Activated T-helper 17 cell treated with anti-CD3 and anti-CD28 coated beads, Interleukin-2, amount 50 U/mL, for 72 hours (primary cell): ENCODE results near the gene ACTN4. TPM values are rescaled to one million over a fixed set of nuclear protein-coding genes. Genes with fewer than 3 reads are reported as not detected.
A peak's percentile ranks its signal among the peaks of the same experiment; 100 is the strongest.
"Not testable (repeated sequence)": the region's sequence is repeated elsewhere in the genome, so short reads cannot be mapped to it uniquely, and the experiment has no call there.

Source experiments
- ATAC-seq: fragments of 150-1000 bp; cut with Tn5 transposase; replicated peaks from 2 replicates; pipeline ENCODE4 v1.10.0; 2021; ENCODE audit warnings: mild to moderate bottlenecking, moderate library complexity
- H3K27ac Mint-ChIP-seq: one replicate; pipeline ENCODE4 v1.8.0; 2022; ENCODE audit warnings: mixed read lengths
- H3K27me3 Mint-ChIP-seq: one replicate; pipeline ENCODE4 v1.8.0; 2022; ENCODE audit warnings: mixed read lengths
- H3K36me3 Mint-ChIP-seq: one replicate; pipeline ENCODE4 v1.8.0; 2022; ENCODE audit warnings: low read depth, mild to moderate bottlenecking, mixed read lengths
- H3K4me1 Mint-ChIP-seq: one replicate; pipeline ENCODE4 v1.8.0; 2022; ENCODE audit warnings: mixed read lengths
- H3K4me3 Mint-ChIP-seq: one replicate; pipeline ENCODE4 v1.8.0; 2022; ENCODE audit warnings: mild to moderate bottlenecking, mixed read lengths
- H3K9me3 Mint-ChIP-seq: one replicate; pipeline ENCODE4 v1.8.0; 2022; ENCODE audit warnings: mixed read lengths
- total RNA-seq, 2 donors: library from RNA; stranded (reverse); gene quantifications; one replicate each; pipeline ENCODE4 v1.2.3, GENCODE V29; 2022

ACTN4 gene
- total RNA-seq, 2 donors from 2014 or later: 312 to 393 TPM

DNA sequence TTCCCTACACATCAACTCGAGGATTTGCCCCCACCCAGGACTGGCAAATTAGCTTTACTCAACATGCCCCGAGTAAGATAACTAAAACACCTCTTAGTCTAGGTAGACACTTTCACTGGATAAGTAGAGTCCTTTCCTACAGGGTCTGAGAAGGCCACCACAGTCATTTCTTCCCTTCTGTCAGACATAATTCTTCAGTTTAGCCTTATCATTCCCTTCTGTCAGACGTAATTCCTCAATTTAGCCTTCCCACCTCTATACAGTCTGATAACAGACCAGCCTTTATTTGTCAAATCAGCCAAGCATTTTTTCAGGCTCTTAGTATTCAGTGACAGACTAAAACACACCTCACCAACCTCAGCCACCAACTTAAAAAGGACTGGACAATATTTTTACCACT, 106.3 kb downstream of the ACTN4 start:
- H3K27ac Mint-ChIP-seq, H3K4me3 Mint-ChIP-seq, H3K4me1 Mint-ChIP-seq, H3K27me3 Mint-ChIP-seq, H3K9me3 Mint-ChIP-seq, ATAC-seq, H3K36me3 Mint-ChIP-seq: not testable (repeated sequence)

DNA sequence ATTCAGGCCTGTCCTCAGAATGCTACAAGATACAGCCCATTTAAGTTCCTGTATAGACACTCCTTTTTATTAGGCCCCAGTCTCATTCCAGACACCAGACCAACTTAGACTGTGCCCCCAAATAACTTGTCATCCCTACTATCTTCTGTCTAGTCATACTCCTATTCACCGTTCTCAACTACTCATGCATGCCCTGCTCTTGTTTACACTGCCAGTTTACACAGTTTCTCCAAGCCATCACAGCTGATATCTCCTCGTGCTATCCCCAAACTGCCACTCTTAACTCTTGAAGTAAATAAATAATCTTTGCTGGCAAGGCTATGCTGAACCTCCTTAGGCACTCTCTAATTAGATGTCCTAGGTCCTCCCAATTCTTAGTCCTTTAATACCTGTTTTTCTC, 106.7 kb downstream of the ACTN4 start:
- H3K27me3 Mint-ChIP-seq, H3K4me1 Mint-ChIP-seq, ATAC-seq, H3K36me3 Mint-ChIP-seq, H3K27ac Mint-ChIP-seq, H3K4me3 Mint-ChIP-seq, H3K9me3 Mint-ChIP-seq: not testable (repeated sequence)

DNA sequence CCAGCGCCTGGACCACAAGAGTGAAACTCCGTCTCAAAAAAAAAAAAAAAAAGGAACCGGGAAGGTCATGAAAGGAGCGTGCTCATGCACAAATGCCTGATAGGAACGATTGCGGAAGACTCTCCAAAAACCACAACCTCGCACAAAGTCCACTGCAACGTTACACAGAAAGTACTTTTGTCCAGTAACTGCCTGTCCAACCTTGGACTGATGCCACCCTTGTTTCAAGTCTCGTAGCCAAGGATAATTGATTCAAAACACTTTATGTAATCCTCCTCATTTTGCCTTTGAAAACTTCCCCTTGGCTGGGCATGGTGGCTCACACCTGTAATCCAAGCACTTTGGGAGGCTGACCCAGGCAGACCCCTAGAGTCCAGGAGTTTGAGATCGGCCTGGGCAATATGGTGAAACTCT, 112.1 kb downstream of the ACTN4 start:
- Mint-ChIP-seq H3K4me1 (no peaks in the 10 kb centered on the region), H3K27me3 (no peaks in the 10 kb centered on the region), H3K36me3 (no peaks in the 10 kb centered on the region), H3K9me3 (no peaks in the 10 kb centered on the region), H3K4me3 (no peak overlapping the region), H3K27ac (no peak overlapping the region)
- no peak for ATAC-seq

GRCh38 chr19:38760805-38761517, 113.5 kb downstream of the ACTN4 start:
- H3K9me3 Mint-ChIP-seq, ATAC-seq: not testable (repeated sequence)
- peak overlapping the region; percentile 65 for H3K27ac Mint-ChIP-seq

DNA sequence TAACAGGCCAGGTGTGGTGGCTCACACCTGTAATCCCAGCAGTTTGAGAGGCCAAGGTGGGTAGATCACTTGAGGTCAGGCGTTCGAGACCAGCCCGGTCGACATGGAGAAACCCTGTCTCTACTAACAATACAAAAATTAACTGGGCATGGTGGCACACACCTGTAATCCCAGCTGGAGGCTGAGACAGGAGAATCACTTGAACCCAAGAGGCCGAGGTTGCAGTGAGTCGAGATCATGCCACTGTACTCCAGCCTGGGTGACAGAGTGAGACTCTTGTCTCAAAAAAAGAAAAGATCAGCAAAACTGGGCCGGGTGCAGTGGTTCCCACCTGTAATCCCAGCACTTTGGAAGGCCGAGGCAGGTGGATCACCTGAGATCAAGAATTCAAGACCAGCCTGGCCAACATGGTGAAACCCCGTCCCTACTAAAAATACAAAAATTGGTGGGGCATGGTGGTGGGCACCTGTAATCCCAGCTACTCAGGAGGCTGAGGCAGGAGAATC, 114.5 kb downstream of the ACTN4 start:
- ATAC-seq, H3K27me3 Mint-ChIP-seq, H3K36me3 Mint-ChIP-seq, H3K4me3 Mint-ChIP-seq, H3K9me3 Mint-ChIP-seq, H3K4me1 Mint-ChIP-seq: not testable (repeated sequence)
- peak overlapping the region; percentile 65 for H3K27ac Mint-ChIP-seq

More at GRCh38 chr19:38760805-38761517, 113.5 kb downstream of the ACTN4 start:
- not testable (repeated sequence) for H3K4me3 Mint-ChIP-seq, H3K36me3 Mint-ChIP-seq, H3K27me3 Mint-ChIP-seq, H3K4me1 Mint-ChIP-seq

- Mint-ChIP-seq H3K27me3 (no peaks in the 10 kb centered on the region), H3K4me1 (no peaks in the 10 kb centered on the region), H3K4me3 (no peak overlapping the region), H3K27ac (no peak overlapping the region), H3K36me3 (no peaks in the 10 kb centered on the region), H3K9me3 (no peaks in the 10 kb centered on the region)
- no peak for ATAC-seq
These were observed 116.4 kb downstream of the ACTN4 start for GRCh38 chr19:38763795-38764220.

DNA sequence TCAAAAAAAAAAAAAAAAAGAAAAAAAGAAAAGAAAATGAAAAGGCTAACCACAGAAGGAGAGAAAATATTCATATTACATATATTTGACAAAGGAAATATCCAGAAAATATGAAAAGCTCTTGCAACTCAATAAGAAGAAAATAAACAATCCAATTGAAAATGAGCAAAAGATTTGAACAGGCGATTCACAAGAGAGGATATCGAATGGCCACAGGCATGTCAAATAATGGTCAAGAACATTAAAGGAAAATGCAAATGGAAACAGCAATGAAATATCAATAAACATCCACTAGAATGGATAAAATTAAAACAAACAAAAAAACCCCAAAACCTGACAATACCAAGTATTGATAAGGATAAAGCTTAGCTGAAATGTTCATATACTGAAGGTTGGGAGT, 117.8 kb downstream of the ACTN4 start:
- H3K9me3 Mint-ChIP-seq: no peaks in the 10 kb centered on the region
- no peaks in the 10 kb centered on the region for H3K27me3 Mint-ChIP-seq
- H3K4me3 Mint-ChIP-seq: no peak overlapping the region
- no peaks in the 10 kb centered on the region for H3K4me1 Mint-ChIP-seq
- no peak overlapping the region for H3K27ac Mint-ChIP-seq
- ATAC-seq: no peak
- H3K36me3 Mint-ChIP-seq: no peaks in the 10 kb centered on the region

GRCh38 chr19:38766276-38767047, 119.0 kb downstream of the ACTN4 start:
- Mint-ChIP-seq H3K27me3 (no peaks in the 10 kb centered on the region), H3K4me1 (no peaks in the 10 kb centered on the region), H3K27ac (no peak overlapping the region), H3K36me3 (no peaks in the 10 kb centered on the region), H3K9me3 (no peaks in the 10 kb centered on the region), H3K4me3 (no peak overlapping the region)
- ATAC-seq: no peak

DNA sequence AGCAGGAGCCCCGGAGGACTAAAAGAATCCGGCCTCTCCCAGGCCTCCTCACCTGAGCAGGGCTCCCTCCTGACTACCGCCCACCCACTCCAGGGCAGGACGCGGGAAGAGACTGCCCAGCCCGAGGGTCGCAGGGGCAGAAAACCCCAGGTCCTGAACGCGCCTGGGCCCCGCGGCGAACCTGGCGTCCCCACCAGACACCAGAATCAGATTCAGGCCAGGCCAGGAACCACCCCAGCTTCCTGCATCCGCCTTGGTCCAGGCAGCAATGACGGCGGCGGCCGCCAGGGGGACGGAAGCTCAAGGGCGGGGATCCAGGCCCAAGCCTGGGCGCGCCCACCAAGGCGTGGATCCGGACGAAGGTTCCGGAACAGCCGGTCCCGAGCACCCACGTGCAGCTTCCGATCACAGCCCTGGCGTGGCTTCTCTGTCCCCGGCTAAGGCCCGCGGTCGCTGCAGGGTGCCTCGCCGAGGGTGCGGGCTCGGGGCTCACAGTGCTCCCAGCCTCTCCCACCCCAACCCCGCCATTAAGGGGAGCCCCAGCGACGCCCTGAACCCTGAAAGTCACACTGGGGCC, 122.3 kb downstream of the ACTN4 start:
- ATAC-seq: peak; percentile 81
- peak overlapping the region; percentile 87 for H3K27ac Mint-ChIP-seq
- no peaks in the 10 kb centered on the region for H3K4me1 Mint-ChIP-seq
- no peaks in the 10 kb centered on the region for H3K36me3 Mint-ChIP-seq
- no peaks in the 10 kb centered on the region for H3K27me3 Mint-ChIP-seq
- H3K9me3 Mint-ChIP-seq: no peaks in the 10 kb centered on the region
- peak overlapping the region; percentile 75 for H3K4me3 Mint-ChIP-seq

GRCh38 chr19:38770228-38770948, 122.9 kb downstream of the ACTN4 start:
- not testable (repeated sequence) for H3K27ac Mint-ChIP-seq, H3K4me1 Mint-ChIP-seq, H3K36me3 Mint-ChIP-seq, H3K9me3 Mint-ChIP-seq, H3K27me3 Mint-ChIP-seq
- peak overlapping the region; percentile 75 for H3K4me3 Mint-ChIP-seq
- peak; percentile 13 for ATAC-seq

DNA sequence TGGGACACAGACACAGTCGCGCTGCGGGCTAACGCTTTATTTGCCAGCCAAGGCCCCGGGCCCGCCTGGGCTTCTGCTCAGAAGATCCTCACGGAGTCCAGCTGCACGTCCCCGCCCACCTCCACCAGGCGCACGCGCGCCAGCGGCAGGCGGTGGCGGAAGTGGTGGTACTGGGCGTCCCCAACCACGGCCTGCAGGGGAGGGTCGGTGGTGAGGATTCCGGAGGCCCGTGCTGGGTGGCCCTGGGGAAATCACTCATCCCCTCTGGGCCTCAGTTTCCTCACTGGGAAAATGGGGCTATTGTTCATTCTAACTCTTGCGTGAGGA, 123.5 kb downstream of the ACTN4 start:
- not testable (repeated sequence) for H3K27ac Mint-ChIP-seq, H3K9me3 Mint-ChIP-seq, H3K4me1 Mint-ChIP-seq, H3K27me3 Mint-ChIP-seq, H3K4me3 Mint-ChIP-seq, H3K36me3 Mint-ChIP-seq
- peak; percentile 93 for ATAC-seq

DNA sequence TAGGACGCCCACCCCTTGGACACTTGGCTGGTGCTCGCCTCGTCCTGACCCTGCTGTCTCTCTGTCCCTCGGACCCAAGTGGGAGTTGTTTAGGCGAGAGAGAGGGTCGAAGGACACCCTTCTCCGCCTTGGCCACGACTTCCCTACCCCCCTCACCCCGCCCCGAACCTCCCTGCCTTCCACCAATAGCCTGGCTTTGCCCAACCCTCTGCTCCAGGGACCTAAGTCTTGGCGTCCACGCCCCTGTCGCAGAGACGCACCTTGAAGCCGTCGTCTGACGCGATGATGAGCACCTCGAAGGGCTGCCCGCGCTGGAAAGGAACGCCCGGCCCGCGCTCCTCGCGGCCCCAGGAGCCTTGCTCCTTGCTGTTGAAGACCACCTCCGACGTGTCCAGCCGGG, 124.1 kb downstream of the ACTN4 start:
- not testable (repeated sequence) for H3K27me3 Mint-ChIP-seq, H3K4me3 Mint-ChIP-seq, H3K4me1 Mint-ChIP-seq, ATAC-seq, H3K27ac Mint-ChIP-seq, H3K36me3 Mint-ChIP-seq, H3K9me3 Mint-ChIP-seq

DNA sequence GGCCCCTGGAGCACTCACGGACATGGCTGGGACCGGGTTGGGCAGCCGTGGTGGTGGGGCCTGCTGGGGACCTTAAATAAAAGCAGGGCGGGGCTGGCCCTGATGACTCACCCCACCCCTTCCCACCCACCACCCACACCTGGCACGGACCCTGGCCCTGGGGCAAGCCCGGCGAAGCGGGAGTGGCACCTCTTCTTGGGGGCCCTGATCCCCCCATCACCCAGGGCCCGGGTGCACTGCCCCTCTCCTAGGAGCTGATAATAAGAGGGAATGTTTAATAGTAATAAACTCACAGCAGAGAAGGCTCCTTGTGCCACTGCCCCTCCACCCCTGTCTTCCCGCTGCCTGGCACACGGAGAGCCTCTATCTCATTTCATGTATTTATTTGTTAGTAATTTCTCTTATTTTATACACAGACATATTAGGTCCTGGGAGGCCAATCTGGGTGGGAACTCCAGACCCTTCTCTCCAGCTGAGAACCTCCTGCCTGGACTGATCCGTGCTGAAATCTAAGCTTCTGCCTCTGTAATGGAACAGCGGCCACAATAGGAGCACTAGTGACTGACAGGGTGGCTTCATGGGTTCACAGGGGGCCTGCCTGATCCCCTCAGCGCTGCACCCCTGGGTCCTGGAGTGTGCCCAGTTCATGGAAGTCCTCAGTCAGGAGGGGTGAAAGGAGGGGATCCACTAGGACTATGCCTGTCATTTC, 126.2 kb downstream of the ACTN4 start, which contains the start of gene LGALS7:
TSS of gene LGALS7 (minus strand) at position 49 of the 709 bp plus-strand sequence. CDS start at position 24, 25 bp downstream.
- Mint-ChIP-seq H3K9me3 (no peaks in the 10 kb centered on the region), H3K27me3 (no peaks in the 10 kb centered on the region), H3K27ac (peak within 1 kb of the TSS; percentile 36), H3K4me3 (no peak within 1 kb of the TSS), H3K36me3 (no peaks in the 10 kb centered on the region), H3K4me1 (no peaks in the 10 kb centered on the region)
- no peak for ATAC-seq
